GM10266 (cell line): ENCODE results near the gene OR10A4.
"Not testable (repeated sequence)": the region's sequence is repeated elsewhere in the genome, so short reads cannot be mapped to it uniquely, and the experiment has no call there.

Source experiments
- DNase-seq: peaks from one replicate; pipeline ENCODE4 v3.0.0; 2012; ENCODE audit errors: extremely low spot score
- TF ChIP-seq, protein P1 (sequence below): IDR thresholded peaks from 2 replicates; pipeline ENCODE4 v1.5.1; 2012; ENCODE audit warnings: mild to moderate bottlenecking, low read depth; ENCODE audit not compliant: control insufficient read depth, insufficient read depth; ENCODE audit errors: missing control alignments

OR10A4 gene

DNA sequence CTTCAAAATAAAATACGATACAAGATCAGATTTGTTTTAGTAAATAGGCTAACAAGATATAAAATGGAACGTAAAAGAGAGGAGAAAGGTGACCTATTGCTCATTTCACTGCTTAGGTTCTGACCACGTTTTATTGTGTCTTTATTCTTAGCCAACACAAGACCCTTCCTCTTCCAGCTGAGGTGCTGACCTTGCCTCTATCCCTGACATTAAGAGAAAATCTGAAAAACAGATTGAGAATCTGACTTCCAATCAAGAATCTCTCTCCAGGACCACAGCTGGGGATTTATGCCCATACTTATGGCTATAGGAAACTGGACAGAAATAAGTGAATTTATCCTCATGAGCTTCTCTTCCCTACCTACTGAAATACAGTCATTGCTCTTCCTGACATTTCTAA is 31.0 kb upstream of the OR10A4 start, which contains the start of gene OR10A5:
OR10A5 (plus strand) TSS at position 301 of the 400 bp plus-strand sequence; CDS start at position 301, 0 bp downstream.
- TF ChIP-seq, protein P1, sequence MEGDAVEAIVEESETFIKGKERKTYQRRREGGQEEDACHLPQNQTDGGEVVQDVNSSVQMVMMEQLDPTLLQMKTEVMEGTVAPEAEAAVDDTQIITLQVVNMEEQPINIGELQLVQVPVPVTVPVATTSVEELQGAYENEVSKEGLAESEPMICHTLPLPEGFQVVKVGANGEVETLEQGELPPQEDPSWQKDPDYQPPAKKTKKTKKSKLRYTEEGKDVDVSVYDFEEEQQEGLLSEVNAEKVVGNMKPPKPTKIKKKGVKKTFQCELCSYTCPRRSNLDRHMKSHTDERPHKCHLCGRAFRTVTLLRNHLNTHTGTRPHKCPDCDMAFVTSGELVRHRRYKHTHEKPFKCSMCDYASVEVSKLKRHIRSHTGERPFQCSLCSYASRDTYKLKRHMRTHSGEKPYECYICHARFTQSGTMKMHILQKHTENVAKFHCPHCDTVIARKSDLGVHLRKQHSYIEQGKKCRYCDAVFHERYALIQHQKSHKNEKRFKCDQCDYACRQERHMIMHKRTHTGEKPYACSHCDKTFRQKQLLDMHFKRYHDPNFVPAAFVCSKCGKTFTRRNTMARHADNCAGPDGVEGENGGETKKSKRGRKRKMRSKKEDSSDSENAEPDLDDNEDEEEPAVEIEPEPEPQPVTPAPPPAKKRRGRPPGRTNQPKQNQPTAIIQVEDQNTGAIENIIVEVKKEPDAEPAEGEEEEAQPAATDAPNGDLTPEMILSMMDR = no peak
- no peak for DNase-seq

DNA sequence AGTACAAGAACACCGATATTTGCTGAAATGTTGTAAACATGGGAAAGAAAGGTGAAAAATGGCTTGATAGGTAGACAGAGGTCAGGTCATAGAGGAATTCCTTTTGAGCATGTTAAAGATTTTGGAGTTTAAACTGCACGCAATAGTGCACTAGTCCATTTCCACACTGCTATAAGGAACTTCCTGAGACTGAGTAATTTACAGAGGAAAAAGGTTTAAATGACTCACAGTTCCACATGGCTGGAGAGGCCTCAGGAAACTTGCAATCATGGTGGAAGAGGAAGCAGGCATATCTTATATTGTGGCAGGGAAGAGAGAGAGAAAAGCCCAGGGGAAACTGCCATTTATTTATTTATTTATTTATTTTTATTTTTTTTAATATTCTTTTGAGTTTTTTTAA is 25.9 kb upstream of the OR10A4 start:
- TF ChIP-seq, protein P1 = no peak
- no peak for DNase-seq

DNA sequence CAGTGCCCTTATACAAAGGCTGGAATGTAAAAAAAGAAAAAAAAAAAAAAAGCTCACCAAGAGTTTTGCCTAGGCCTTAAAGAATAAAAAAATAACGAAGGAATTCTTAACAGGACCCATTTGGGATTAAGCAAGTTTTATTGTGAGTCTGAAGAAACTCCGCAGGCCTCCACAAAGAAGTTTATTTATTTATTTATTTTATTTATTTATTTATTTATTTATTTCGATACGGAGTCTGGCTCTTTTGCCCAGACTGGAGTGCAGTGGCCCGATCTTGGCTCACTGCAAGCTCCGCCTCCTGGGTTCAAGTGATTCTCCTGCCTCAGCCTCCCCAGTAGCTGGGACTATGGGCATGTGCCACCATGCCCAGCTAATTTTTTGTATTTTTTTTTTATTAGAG is 21.6 kb upstream of the OR10A4 start:
- DNase-seq = not testable (repeated sequence)

DNA sequence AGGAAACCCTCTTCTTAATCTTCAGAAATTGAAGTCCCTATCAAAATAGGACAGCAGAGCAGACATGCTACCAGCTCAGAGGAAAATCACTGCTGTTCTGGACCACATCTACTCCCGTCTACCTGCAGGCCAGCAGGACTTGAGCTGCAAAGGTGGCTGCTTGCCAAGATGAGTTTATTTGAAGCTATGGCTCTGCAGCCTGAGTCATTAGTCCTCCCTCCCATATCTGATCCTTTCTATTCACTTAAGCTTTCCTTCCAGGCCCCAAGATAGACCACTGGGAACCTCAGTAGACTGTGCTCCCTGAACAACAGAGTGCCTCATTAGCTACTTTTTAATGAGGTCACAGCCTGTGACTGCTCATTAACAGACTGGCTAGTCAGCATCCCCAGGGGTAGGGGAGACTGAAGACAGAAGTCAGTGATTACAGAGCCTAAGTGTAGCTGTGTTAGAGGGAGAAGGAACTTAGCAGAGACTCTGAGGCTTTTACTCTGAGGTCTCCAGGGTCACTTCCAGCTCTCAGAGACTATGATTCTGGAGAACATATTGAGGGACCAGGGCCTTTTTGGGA is 20.4 kb upstream of the OR10A4 start:
- no peak for DNase-seq
- TF ChIP-seq, protein P1 = no peak

DNA sequence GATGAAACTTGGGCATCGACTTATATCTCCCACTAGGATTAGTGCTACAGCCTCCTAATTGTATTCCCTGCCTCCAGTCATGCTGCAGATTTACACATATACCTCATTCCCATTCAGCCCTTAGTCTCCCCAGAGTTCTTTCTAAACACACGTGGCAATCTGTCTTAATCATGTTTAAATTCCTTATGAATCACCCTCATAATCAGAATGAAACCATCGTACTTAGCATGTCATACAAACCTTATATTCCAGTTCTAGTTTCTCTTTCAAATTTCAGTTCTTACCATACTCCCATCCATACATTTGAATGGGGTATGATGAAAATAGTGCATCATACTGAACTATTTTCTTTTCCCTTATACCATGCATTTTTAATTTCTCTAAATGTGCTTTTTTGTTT is 19.6 kb upstream of the OR10A4 start:
- TF ChIP-seq, protein P1 = no peak
- peak; percentile 18 for DNase-seq

DNA sequence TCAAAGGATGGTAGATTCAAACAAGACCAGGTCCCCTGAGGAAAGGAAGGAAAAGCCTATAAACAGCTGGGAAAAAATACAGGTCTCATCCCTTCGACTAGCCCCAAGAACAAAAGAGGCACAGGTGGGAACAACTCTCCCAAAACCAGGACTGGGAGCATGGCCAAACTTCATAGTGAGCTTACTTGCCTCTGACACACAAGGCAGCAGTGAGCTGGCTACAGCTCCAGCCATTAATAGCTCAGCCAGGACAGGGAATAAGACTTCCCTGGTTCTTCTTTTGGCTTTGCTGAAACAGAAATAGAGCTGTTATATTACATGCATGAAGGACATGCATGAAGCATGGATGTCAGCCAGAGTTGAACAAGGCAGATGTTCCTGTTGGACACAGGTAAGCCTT is 13.5 kb upstream of the OR10A4 start, which contains the start of gene OR10A2:
OR10A2 (plus strand) TSS at position 97 of the 400 bp plus-strand sequence. CDS start 6,698 bp downstream, outside the sequence.
- TF ChIP-seq, protein P1 = no peak
- no peak for DNase-seq

DNA sequence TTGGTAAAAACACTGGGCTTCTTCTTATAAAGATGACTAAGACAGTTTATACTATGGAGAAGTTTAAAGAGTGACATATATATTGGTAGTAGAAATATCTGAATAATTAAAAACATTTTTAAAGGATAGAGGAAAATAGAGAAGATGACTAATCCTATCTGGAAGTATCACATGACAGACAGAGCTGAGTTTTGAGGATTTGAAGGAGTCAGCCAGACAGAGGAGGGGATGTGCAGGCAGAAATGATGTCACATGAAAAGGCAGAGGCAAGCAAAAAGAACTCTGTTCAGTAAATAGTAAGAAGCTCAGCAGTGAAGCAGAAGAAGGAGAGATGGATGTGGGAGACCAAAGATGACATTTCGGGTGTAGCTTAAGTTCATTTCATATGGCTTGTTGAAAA is 12.0 kb upstream of the OR10A4 start:
- no peak for DNase-seq
- TF ChIP-seq, protein P1 = no peak

DNA sequence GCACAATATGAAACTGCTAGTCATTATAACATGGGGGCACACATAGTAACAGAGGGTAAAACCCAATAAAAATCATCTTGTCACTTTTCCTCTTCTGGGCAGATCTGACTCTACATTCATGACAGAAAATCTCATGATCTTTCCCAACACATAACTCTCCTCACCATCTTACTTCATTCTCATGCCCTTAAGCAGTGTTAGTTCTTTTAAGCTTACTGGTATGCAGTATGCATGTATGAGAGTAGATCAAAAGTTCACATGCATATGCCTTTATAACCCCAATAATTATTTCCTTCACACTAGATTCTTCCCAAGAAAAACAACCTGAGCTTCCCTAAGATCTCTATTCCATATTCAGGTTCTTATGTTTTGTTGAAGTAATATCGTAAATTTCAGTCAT is 5.1 kb upstream of the OR10A4 start:
- DNase-seq = no peak
- TF ChIP-seq, protein P1 = no peak
